ENCODE results near the gene YY1.

DNA sequence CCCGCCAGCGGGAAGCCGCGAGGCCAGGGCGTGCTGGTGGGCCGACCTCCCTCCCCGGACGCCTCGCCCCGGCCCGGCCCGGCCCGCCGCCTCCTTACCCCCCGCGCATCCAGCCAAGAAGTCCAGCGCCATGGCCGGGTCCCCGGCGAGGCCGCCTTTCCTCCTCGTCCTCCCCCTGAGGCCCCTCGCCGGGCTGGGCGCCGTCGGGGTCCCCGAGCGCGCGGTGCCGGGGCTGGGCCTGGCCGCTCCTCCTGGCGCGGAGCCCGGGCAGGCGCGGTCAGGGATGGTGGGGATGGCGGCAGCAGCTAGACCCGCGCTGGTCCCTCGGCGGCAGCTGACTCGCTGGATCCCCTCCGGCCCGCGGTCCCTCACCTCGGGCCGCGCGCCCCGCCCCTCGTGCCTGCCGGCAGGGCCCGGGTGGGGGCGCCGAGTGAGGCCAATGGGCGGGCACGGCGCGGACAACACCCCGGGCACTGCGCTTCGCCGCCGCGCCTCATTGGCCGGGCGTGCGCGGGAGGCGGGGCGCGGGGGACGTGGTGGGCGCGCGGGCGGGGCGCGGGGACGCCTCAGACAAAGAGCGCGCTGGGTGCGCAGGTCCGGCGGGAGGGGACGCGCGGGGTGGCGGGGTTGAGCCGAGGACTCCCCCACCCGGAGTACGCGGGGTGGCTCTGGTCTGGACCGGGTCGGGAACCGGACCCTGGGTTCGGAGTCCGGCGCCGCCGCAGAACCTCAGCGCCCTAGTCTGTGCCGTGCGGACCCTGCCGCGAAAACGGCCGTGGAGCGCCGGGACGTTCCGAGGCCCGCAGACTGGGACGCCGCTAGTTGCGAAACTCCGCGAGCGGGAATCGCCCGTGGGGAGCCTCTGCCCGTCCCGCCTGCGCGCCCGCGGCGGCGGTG lies 67.4 kb downstream of the YY1 start, which contains the start of gene SLC25A29:
- TF ChIP-seq, protein P1, sequence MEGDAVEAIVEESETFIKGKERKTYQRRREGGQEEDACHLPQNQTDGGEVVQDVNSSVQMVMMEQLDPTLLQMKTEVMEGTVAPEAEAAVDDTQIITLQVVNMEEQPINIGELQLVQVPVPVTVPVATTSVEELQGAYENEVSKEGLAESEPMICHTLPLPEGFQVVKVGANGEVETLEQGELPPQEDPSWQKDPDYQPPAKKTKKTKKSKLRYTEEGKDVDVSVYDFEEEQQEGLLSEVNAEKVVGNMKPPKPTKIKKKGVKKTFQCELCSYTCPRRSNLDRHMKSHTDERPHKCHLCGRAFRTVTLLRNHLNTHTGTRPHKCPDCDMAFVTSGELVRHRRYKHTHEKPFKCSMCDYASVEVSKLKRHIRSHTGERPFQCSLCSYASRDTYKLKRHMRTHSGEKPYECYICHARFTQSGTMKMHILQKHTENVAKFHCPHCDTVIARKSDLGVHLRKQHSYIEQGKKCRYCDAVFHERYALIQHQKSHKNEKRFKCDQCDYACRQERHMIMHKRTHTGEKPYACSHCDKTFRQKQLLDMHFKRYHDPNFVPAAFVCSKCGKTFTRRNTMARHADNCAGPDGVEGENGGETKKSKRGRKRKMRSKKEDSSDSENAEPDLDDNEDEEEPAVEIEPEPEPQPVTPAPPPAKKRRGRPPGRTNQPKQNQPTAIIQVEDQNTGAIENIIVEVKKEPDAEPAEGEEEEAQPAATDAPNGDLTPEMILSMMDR (IDR thresholded peaks at IDR 0.05 in 8 of 11, conservative IDR thresholded peaks at IDR 0.05 in 3 of 11), result peak in 1 of 11 experiments; percentile 16
- TF ChIP-seq POLR2A (IDR thresholded peaks at IDR 0.05), result peak in 1 of 3 donors; percentile 36
- peak; percentile 69 to 84 (median 83) for TF ChIP-seq POLR2AphosphoS5 (IDR thresholded peaks at IDR 0.05)
